SK-N-SH treated with all-trans-retinoic acid at 6 μM for 48 hours (cell line): ENCODE data around the gene TDRD12.
"Not testable (repeated sequence)": the region's sequence is repeated elsewhere in the genome, so short reads cannot be mapped to it uniquely, and the experiment has no call there.

Source experiments
- ATAC-seq: fragments of 200-7000 bp; cut with Tn5 transposase; 3 replicates; pipeline ENCODE4 v1.9.1; 2020; ENCODE audit warnings: mild to moderate bottlenecking, moderate library complexity
- ARNTL ChIP-seq: fragments of 450-650 bp; formaldehyde crosslinking; IDR thresholded peaks from 2 replicates; pipeline ENCODE4 v1.5.0; 2020; ENCODE audit warnings: low read depth, mild to moderate bottlenecking, moderate library complexity, borderline replicate concordance
- BACH2 ChIP-seq: fragments of 250-450 bp; sonication (Bioruptor Pico); IDR thresholded peaks from 2 replicates; pipeline ENCODE4 v1.9.0; 2021; ENCODE audit warnings: mild to moderate bottlenecking, borderline replicate concordance
- CREB5 ChIP-seq: fragments of 250-450 bp; sonication (Bioruptor Pico); IDR thresholded peaks from 2 replicates; pipeline ENCODE4 v1.5.1; 2020; ENCODE audit warnings: low read depth, mild to moderate bottlenecking, moderate library complexity
- CSDC2 ChIP-seq: fragments of 250-450 bp; sonication (Bioruptor Pico); IDR thresholded peaks from 2 replicates; pipeline ENCODE4 v1.5.0; 2020; ENCODE audit warnings: mild to moderate bottlenecking, moderate library complexity
- CSRNP3 ChIP-seq: fragments of 250-450 bp; sonication (Bioruptor Pico); IDR thresholded peaks from 2 replicates; pipeline ENCODE4 v1.5.1; 2021; ENCODE audit warnings: mild to moderate bottlenecking, moderate library complexity
- ESRRG ChIP-seq: fragments of 250-450 bp; sonication (Bioruptor Pico); IDR thresholded peaks from 2 replicates; pipeline ENCODE4 v1.6.1; 2021; ENCODE audit warnings: mild to moderate bottlenecking
- GLIS3 ChIP-seq: fragments of 250-450 bp; sonication (Bioruptor Pico); IDR thresholded peaks from 2 replicates; pipeline ENCODE4 v1.5.0; 2020; ENCODE audit warnings: mild to moderate bottlenecking, moderate library complexity
- ISL1 ChIP-seq: fragments of 250-450 bp; sonication (Bioruptor Pico); IDR thresholded peaks from 2 replicates; pipeline ENCODE4 v2.1.2; 2022; ENCODE audit warnings: mild to moderate bottlenecking, moderate library complexity
- OSR1 ChIP-seq: fragments of 250-450 bp; sonication (Bioruptor Pico); IDR thresholded peaks from 2 replicates; pipeline ENCODE4 v1.8.0; 2022; ENCODE audit warnings: moderate library complexity, mild to moderate bottlenecking, inconsistent platforms
- PATZ1 ChIP-seq: fragments of 250-450 bp; sonication (Bioruptor Pico); IDR thresholded peaks from 2 replicates; pipeline ENCODE4 v1.8.0; 2020; ENCODE audit warnings: mild to moderate bottlenecking, moderate library complexity, borderline replicate concordance
- PPARA ChIP-seq: fragments of 250-450 bp; sonication (Bioruptor Pico); IDR thresholded peaks from 2 replicates; pipeline ENCODE4 v1.5.0; 2020; ENCODE audit warnings: mild to moderate bottlenecking, borderline replicate concordance
- RARB ChIP-seq: fragments of 250-450 bp; sonication (Bioruptor Pico); IDR thresholded peaks from 2 replicates; pipeline ENCODE4 v1.8.0; 2021; ENCODE audit warnings: mild to moderate bottlenecking, moderate library complexity
- SNAI2 ChIP-seq: fragments of 250-450 bp; sonication (Bioruptor Pico); IDR thresholded peaks from 2 replicates; pipeline ENCODE4 v1.5.0; 2020; ENCODE audit warnings: mild to moderate bottlenecking, moderate library complexity
- TCF4 ChIP-seq: fragments of 250-450 bp; sonication (Bioruptor Pico); IDR thresholded peaks from 2 replicates; pipeline ENCODE4 v1.8.0; 2021; ENCODE audit warnings: mild to moderate bottlenecking, moderate library complexity, borderline replicate concordance
- TOX ChIP-seq: fragments of 250-450 bp; sonication (Bioruptor Pico); IDR thresholded peaks from 2 replicates; pipeline ENCODE4 v1.8.0; 2021; ENCODE audit warnings: mild to moderate bottlenecking, moderate library complexity, borderline replicate concordance
- ZC3H10 ChIP-seq: fragments of 250-450 bp; sonication (Bioruptor Pico); IDR thresholded peaks from 2 replicates; pipeline ENCODE4 v1.5.1; 2021; ENCODE audit warnings: mild to moderate bottlenecking, moderate library complexity
- ZFP3 ChIP-seq: fragments of 250-450 bp; sonication (Bioruptor Pico); IDR thresholded peaks from 2 replicates; pipeline ENCODE4 v1.5.0; 2020; ENCODE audit warnings: mild to moderate bottlenecking, moderate library complexity
- ZFP30 ChIP-seq: fragments of 450-650 bp; formaldehyde crosslinking; IDR thresholded peaks from 2 replicates; pipeline ENCODE4 v1.5.0; 2022; ENCODE audit warnings: mild to moderate bottlenecking, moderate library complexity
- ZNF565 ChIP-seq: fragments of 450-650 bp; formaldehyde crosslinking; conservative IDR thresholded peaks from 2 replicates; pipeline ENCODE4 v1.5.0; 2020; ENCODE audit warnings: low read depth, mild to moderate bottlenecking, moderate library complexity
- ZNF70 ChIP-seq: fragments of 450-650 bp; formaldehyde crosslinking; IDR thresholded peaks from 2 replicates; pipeline ENCODE4 v1.5.0; 2020; ENCODE audit warnings: mild to moderate bottlenecking, moderate library complexity
- ZNF8 ChIP-seq: fragments of 450-650 bp; formaldehyde crosslinking; IDR thresholded peaks from 2 replicates; pipeline ENCODE4 v1.5.0; 2020; ENCODE audit warnings: mild to moderate bottlenecking, moderate library complexity

The TDRD12 gene

GRCh38 chr19:32735936-32736335 is 16.4 kb downstream of the TDRD12 start:
- TF ChIP-seq SNAI2 (CRISPR knock-in tag), result no peak
- no peak for TF ChIP-seq ZNF565 (CRISPR knock-in tag)
- TF ChIP-seq TCF4, result no peak
- no peak for TF ChIP-seq ZC3H10 (CRISPR knock-in tag)
- no peak for TF ChIP-seq ZFP3 (CRISPR knock-in tag)
- no peak for TF ChIP-seq ESRRG (CRISPR knock-in tag)
- no peak for TF ChIP-seq RARB (CRISPR knock-in tag)
- no peak for ATAC-seq

GRCh38 chr19:32743021-32743420 is 23.5 kb downstream of the TDRD12 start:
- no peak for TF ChIP-seq OSR1 (CRISPR knock-in tag)
- no peak for TF ChIP-seq RARB (CRISPR knock-in tag)
- TF ChIP-seq ZFP3 (CRISPR knock-in tag), result no peak
- no peak for TF ChIP-seq SNAI2 (CRISPR knock-in tag)
- no peak for TF ChIP-seq PPARA (CRISPR knock-in tag)
- TF ChIP-seq PATZ1 (CRISPR knock-in tag), result no peak
- TF ChIP-seq BACH2, result no peak

GRCh38 chr19:32743447-32743846 is 23.9 kb downstream of the TDRD12 start:
- no peak for ATAC-seq
- TF ChIP-seq RARB (CRISPR knock-in tag), result no peak
- TF ChIP-seq CSDC2, result no peak
- TF ChIP-seq, all 23 proteins: peak for 0

More at GRCh38 chr19:32743021-32743420, 23.5 kb downstream of the TDRD12 start:
- no peak for ATAC-seq

GRCh38 chr19:32744555-32745325 is 25.2 kb downstream of the TDRD12 start:
- ATAC-seq, result no peak; the same call in 2 of the 3 replicates
- TF ChIP-seq SNAI2 (CRISPR knock-in tag) (no peak), ESRRG (CRISPR knock-in tag) (no peak), TCF4 (no peak), BACH2 (no peak), CSRNP3 (CRISPR knock-in tag) (no peak), OSR1 (CRISPR knock-in tag) (no peak), PPARA (CRISPR knock-in tag) (no peak), ZNF8 (no peak)

- not testable (repeated sequence) for ATAC-seq
These were observed 26.2 kb downstream of the TDRD12 start for GRCh38 chr19:32745594-32746251.

GRCh38 chr19:32746631-32747196 is 27.1 kb downstream of the TDRD12 start:
- peak; percentile 35; the same call in 1 of the 3 replicates for ATAC-seq

- ATAC-seq, result no peak
- TF ChIP-seq ZC3H10 (CRISPR knock-in tag) (no peak), OSR1 (CRISPR knock-in tag) (no peak), SNAI2 (CRISPR knock-in tag) (no peak), ISL1 (no peak), BACH2 (no peak), CSDC2 (no peak), CREB5 (CRISPR knock-in tag) (no peak), ARNTL (CRISPR knock-in tag) (no peak), ESRRG (CRISPR knock-in tag) (no peak), PATZ1 (CRISPR knock-in tag) (no peak), ZNF70 (no peak), GLIS3 (no peak), ZNF565 (CRISPR knock-in tag) (no peak), TCF4 (no peak), ZNF8 (no peak), ZFP30 (no peak), TOX (CRISPR knock-in tag) (no peak)
These were observed 28.9 kb downstream of the TDRD12 start for GRCh38 chr19:32748497-32748896.
